GM10248 (cell line): Measurements from ENCODE around the gene GCNT3.

Experiments used
- CTCF ChIA-PET: fragments of 300-600 bp; sonication (Branson Sonifier 250); formaldehyde crosslinking; extraction: SDS; loops from one replicate; lab custom pipeline; 2021; ENCODE audit warnings: antibody characterized with exemption; lab: Yijun Ruan, JAX
- POLR2A ChIA-PET: fragments of 350-650 bp; sonication (Branson Sonifier 250); formaldehyde crosslinking; extraction: SDS; loops from one replicate; lab custom pipeline; 2020; ENCODE audit warnings: antibody characterized with exemption; lab: Yijun Ruan, JAX
- DNase-seq: peaks from one replicate; pipeline ENCODE4 v3.0.0; 2012; ENCODE audit errors: extremely low spot score
- CTCF ChIP-seq: IDR thresholded peaks from 2 replicates; pipeline ENCODE4 v1.5.1; 2012; ENCODE audit warnings: mild to moderate bottlenecking, low read depth; ENCODE audit errors: extremely low read depth, missing control alignments, control extremely low read depth

Gene GCNT3

GRCh38 chr15:59594493-59594942 lies 17.1 kb upstream of the GCNT3 start:
- no peak for TF ChIP-seq CTCF
- ChIA-PET CTCF (interaction anchor here (1.0 to 2.8 kb wide), 5 partner anchors 9 to 97 kb away, joined by 3 to 9 read pairs (median 7); no protein-coding TSS in a partner anchor), POLR2A (no interaction called here)
- DNase-seq: no peak

- DNase-seq: no peak
- TF ChIP-seq CTCF: no peak
- ChIA-PET POLR2A (interaction anchor here (0.5 kb wide), 1 partner anchor 11 kb away, joined by 6 read pairs; no protein-coding TSS in a partner anchor), CTCF (interaction anchor here (1.1 to 2.8 kb wide), 3 partner anchors 10 to 66 kb away, joined by 3 to 8 read pairs (median 7); no protein-coding TSS in a partner anchor)
Observed at GRCh38 chr15:59594991-59595390, 16.6 kb upstream of the GCNT3 start.

- no peak for DNase-seq
- POLR2A ChIA-PET: interaction anchor here (0.5 kb wide), 1 partner anchor 10 kb away, joined by 6 read pairs; no protein-coding TSS in a partner anchor
- no peak for TF ChIP-seq CTCF
- CTCF ChIA-PET: interaction anchor here (1.1 to 1.5 kb wide), 2 partner anchors 10 to 63 kb away, joined by 3 to 7 read pairs; no protein-coding TSS in a partner anchor
Observed at GRCh38 chr15:59595434-59595915, 16.1 kb upstream of the GCNT3 start.

- POLR2A ChIA-PET: interaction anchor here (0.5 kb wide), 1 partner anchor 44 kb away, joined by 6 read pairs; no protein-coding TSS in a partner anchor
- CTCF ChIA-PET: interaction anchor here (1.0 kb wide), 1 partner anchor 8 kb away, joined by 3 read pairs; no protein-coding TSS in a partner anchor
- TF ChIP-seq CTCF: no peak
- DNase-seq: no peak
Observed at GRCh38 chr15:59596640-59597039, 14.9 kb upstream of the GCNT3 start.

- TF ChIP-seq CTCF: no peak
- ChIA-PET CTCF (interaction anchor here (0.9 kb wide), 1 partner anchor 1386 kb away, joined by 3 read pairs; no protein-coding TSS in a partner anchor), POLR2A (no interaction called here)
- no peak for DNase-seq
Observed at GRCh38 chr15:59598461-59598860, 13.1 kb upstream of the GCNT3 start.

GRCh38 chr15:59605994-59606393 lies 5.6 kb upstream of the GCNT3 start:
- no peak for DNase-seq
- ChIA-PET POLR2A (interaction anchor here (0.7 kb wide), 1 partner anchor 11 kb away, joined by 6 read pairs; no protein-coding TSS in a partner anchor), CTCF (interaction anchor here (2.4 kb wide), 1 partner anchor 13 kb away, joined by 9 read pairs; no protein-coding TSS in a partner anchor)
- no peak for TF ChIP-seq CTCF
